Cerebellar nuclear complex (tissue), 1 donor: ENCODE results near the gene VIT.

ENCODE experiments used
- DNase-seq, 2 experiments: peaks; one replicate each; lab custom pipeline; 2025; lab: John Stamatoyannopoulos, UW

The VIT gene

DNA sequence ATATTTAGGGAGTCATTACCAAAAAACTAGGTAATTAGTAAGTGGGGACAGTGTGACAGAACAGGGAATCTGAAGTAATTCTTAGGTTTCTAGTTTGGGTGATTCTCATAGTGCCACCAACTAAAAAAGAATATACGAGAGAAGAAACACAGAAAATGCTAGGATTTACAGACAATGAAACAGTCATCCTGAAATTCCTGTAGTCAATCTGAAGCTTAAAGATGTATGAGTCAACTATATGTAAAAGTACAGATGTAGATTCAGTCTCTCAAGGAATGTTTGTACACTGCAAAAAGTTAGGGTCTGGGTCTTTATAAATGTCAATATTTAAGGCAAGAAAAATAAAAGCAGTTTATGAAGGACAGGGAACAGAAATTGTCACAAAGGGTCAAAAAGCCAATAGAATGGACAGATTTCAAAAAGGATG lies 162.9 kb downstream of the VIT start:
- DNase-seq, result no peak

DNA sequence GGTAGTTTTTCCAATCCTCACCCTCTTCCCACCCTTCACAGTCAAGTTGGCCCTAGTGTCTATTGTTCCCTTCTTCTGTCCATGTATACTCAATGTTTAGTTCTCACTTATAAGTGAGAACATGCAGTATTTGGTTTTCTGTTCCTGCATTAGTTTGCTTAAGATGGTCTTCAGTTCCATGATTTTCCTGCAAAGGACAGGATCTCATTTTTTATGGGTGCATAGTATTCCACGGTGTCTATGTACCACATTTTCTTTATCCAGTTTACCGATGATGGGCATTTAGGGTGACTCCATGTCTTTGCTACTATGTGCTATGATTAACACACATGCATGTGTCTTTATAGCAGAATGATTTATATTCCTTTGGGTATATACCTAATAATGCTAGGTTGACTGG lies 165.4 kb downstream of the VIT start:
- DNase-seq, result no peak
